ENCODE data around the gene TGFBR2.

TGFBR2 gene

DNA sequence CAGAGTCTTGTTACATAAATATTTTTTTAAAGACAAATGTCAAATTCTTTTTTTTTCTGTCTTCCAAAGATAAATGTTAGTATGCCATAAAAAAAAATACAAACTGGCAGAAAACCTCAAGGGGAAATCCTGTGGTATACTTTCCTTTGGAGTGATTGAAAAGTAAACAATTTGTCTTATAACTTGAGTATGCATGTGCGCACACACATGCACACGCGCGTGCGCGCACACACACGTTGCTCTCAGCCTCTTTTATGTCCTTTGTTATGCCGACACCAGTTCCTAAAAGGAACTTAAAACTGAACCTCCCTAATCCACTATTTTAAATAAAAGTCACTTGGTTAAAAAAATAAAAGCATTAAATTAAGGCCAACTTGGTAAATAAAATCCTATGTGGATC, 58.1 kb downstream of the TGFBR2 start:
- H3K4me2 ChIP-seq (ENCODE audit: low read depth, low read length, poor library complexity, severe bottlenecking), result no peak overlapping the region
- H3K9ac ChIP-seq (ENCODE audit: low read length), result no peak overlapping the region
- no peaks in the 10 kb centered on the region for H3K27me3 ChIP-seq (ENCODE audit: low read length)
- no peak for TF ChIP-seq EZH2phosphoT487 (conservative IDR thresholded peaks at IDR 0.05; ENCODE audit: low read length)
- TF ChIP-seq, protein P1, sequence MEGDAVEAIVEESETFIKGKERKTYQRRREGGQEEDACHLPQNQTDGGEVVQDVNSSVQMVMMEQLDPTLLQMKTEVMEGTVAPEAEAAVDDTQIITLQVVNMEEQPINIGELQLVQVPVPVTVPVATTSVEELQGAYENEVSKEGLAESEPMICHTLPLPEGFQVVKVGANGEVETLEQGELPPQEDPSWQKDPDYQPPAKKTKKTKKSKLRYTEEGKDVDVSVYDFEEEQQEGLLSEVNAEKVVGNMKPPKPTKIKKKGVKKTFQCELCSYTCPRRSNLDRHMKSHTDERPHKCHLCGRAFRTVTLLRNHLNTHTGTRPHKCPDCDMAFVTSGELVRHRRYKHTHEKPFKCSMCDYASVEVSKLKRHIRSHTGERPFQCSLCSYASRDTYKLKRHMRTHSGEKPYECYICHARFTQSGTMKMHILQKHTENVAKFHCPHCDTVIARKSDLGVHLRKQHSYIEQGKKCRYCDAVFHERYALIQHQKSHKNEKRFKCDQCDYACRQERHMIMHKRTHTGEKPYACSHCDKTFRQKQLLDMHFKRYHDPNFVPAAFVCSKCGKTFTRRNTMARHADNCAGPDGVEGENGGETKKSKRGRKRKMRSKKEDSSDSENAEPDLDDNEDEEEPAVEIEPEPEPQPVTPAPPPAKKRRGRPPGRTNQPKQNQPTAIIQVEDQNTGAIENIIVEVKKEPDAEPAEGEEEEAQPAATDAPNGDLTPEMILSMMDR (IDR thresholded peaks at IDR 0.05; ENCODE audit: insufficient read depth, low read length, poor library complexity, severe bottlenecking), result no peak
- H2AFZ ChIP-seq (ENCODE audit: low read depth, low read length, severe bottlenecking), result no peak overlapping the region
- no peak overlapping the region for H3K27ac ChIP-seq (ENCODE audit: low read depth, low read length)
- H3F3A ChIP-seq (ENCODE audit: insufficient read depth), result no peaks in the 10 kb centered on the region
- H3K9me2 ChIP-seq (replicated peaks; ENCODE audit: insufficient read depth, low read length), result no peaks in the 10 kb centered on the region
- no peaks in the 10 kb centered on the region for H4K20me1 ChIP-seq (ENCODE audit: low read depth, low read length)
- peaks cover 4% of the 10 kb centered on the region; the same call in 1 of the 2 replicates for H3K79me2 ChIP-seq (ENCODE audit: insufficient read depth, low read length)
- H3K4me3 ChIP-seq (ENCODE audit: insufficient read depth, low read length, poor library complexity, severe bottlenecking), result no peak overlapping the region
- no peaks in the 10 kb centered on the region for H3K9me3 ChIP-seq (ENCODE audit: insufficient read depth, low read length)
- peaks cover 13% of the 10 kb centered on the region; the same call in 1 of the 2 replicates for H3K36me3 ChIP-seq (ENCODE audit: low read length)

DNA sequence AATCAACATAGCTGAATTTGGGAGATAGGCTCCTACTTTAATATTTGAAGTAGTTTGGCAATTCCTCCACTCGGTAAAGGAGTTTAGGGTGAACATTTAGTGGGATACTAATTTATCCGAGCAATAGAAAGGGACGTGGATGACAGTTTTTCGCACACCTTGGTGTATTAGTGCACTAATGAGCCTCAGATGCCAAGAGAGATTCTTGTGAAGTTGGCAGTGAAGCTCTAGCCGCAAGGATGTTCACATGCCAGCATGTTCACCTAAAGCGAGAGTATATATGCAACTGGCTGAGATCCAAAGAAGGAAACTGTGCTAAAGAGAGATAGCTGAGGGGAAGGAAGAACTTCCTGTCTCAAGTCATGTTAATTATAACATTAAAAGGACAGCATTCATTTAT, 58.5 kb downstream of the TGFBR2 start:
- H2AFZ ChIP-seq (ENCODE audit: low read depth, low read length, severe bottlenecking), result no peak overlapping the region
- H3F3A ChIP-seq (ENCODE audit: insufficient read depth), result no peaks in the 10 kb centered on the region
- H3K9ac ChIP-seq (ENCODE audit: low read length), result no peak overlapping the region
- H3K79me2 ChIP-seq (ENCODE audit: insufficient read depth, low read length), result no peaks in the 10 kb centered on the region; the same call in 1 of the 2 replicates
- no peak overlapping the region for H3K4me3 ChIP-seq (ENCODE audit: insufficient read depth, low read length, poor library complexity, severe bottlenecking)
- H4K20me1 ChIP-seq (ENCODE audit: low read depth, low read length), result no peaks in the 10 kb centered on the region
- H3K27me3 ChIP-seq (ENCODE audit: low read length), result no peaks in the 10 kb centered on the region
- H3K4me2 ChIP-seq (ENCODE audit: low read depth, low read length, poor library complexity, severe bottlenecking), result no peak overlapping the region
- TF ChIP-seq, protein P1 (IDR thresholded peaks at IDR 0.05; ENCODE audit: insufficient read depth, low read length, poor library complexity, severe bottlenecking), result no peak
- TF ChIP-seq EZH2phosphoT487 (conservative IDR thresholded peaks at IDR 0.05; ENCODE audit: low read length), result no peak
- H3K9me3 ChIP-seq (ENCODE audit: insufficient read depth, low read length), result no peaks in the 10 kb centered on the region
- no peak overlapping the region for H3K27ac ChIP-seq (ENCODE audit: low read depth, low read length)
- no peaks in the 10 kb centered on the region for H3K9me2 ChIP-seq (replicated peaks; ENCODE audit: insufficient read depth, low read length)
- peaks cover 13% of the 10 kb centered on the region; the same call in 1 of the 2 replicates for H3K36me3 ChIP-seq (ENCODE audit: low read length)

DNA sequence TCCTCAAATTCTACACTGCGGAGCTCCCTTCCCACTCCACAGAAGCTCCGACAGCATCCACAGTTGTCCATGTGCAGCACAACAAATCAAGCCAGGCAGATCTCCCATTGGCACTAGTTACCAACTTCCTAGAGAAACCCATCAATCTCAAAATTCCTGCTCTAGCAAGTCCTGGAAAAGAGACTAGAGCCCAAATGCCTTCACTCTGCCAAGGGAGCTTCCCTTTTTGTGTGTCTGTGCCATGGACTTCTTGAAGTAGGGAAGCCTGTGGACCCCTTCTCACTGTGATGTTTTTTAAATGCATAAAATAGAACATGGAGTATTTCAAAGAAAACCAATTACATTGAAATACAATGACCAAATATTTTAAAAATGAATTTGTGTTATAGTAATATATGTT, 59.1 kb downstream of the TGFBR2 start:
- Histone ChIP-seq H3K27me3 (ENCODE audit: low read length) (no peaks in the 10 kb centered on the region), H3K4me3 (ENCODE audit: insufficient read depth, low read length, poor library complexity, severe bottlenecking) (no peak overlapping the region), H3K9me2 (replicated peaks; ENCODE audit: insufficient read depth, low read length) (no peaks in the 10 kb centered on the region), H3K27ac (ENCODE audit: low read depth, low read length) (no peak overlapping the region), H2AFZ (ENCODE audit: low read depth, low read length, severe bottlenecking) (no peak overlapping the region), H3K9me3 (ENCODE audit: insufficient read depth, low read length) (no peaks in the 10 kb centered on the region), H3F3A (ENCODE audit: insufficient read depth) (no peaks in the 10 kb centered on the region), H3K9ac (ENCODE audit: low read length) (no peak overlapping the region), H3K4me2 (ENCODE audit: low read depth, low read length, poor library complexity, severe bottlenecking) (no peak overlapping the region), H3K36me3 (ENCODE audit: low read length) (peaks cover 13% of the 10 kb centered on the region; the same call in 1 of the 2 replicates), H3K79me2 (ENCODE audit: insufficient read depth, low read length) (no peaks in the 10 kb centered on the region; the same call in 1 of the 2 replicates), H4K20me1 (ENCODE audit: low read depth, low read length) (no peaks in the 10 kb centered on the region)
- TF ChIP-seq, protein P1 (IDR thresholded peaks at IDR 0.05; ENCODE audit: insufficient read depth, low read length, poor library complexity, severe bottlenecking), result no peak
- no peak for TF ChIP-seq EZH2phosphoT487 (conservative IDR thresholded peaks at IDR 0.05; ENCODE audit: low read length)

Data from SU-DHL-6 (cell line).